Fibroblast of the aortic adventitia (primary cell): ENCODE results near the gene SIRT5. TPM values are rescaled to one million over a fixed set of nuclear protein-coding genes. Genes with fewer than 3 reads are reported as not detected.
A peak's percentile ranks its signal among the peaks of the same experiment; 100 is the strongest.

ENCODE experiments used
- DNase-seq: peaks from one replicate; pipeline ENCODE4 v3.0.0-alpha.2; 2010; ENCODE audit warnings: low read depth
- H3K4me3 ChIP-seq: 2 replicates; pipeline ENCODE4 v1.5.1; 2011; ENCODE audit warnings: low read depth, mild to moderate bottlenecking, control low read depth, low read length, moderate library complexity
- total RNA-seq: library from RNA; depleted of rRNA; stranded (reverse); fragments of >200 nt; gene quantifications from 2 replicates; pipeline ENCODE4 v1.2.3, GENCODE V29; 2012; ENCODE audit warnings: low replicate concordance
- TF ChIP-seq, protein P1 (sequence below): IDR thresholded peaks from 2 replicates; pipeline ENCODE4 v1.5.1; 2011; ENCODE audit warnings: mild to moderate bottlenecking, low read length, control low read depth, inconsistent platforms; ENCODE audit not compliant: insufficient read depth

The SIRT5 gene
- 4.9 and 8.6 TPM in 2 replicates for total RNA-seq

DNA sequence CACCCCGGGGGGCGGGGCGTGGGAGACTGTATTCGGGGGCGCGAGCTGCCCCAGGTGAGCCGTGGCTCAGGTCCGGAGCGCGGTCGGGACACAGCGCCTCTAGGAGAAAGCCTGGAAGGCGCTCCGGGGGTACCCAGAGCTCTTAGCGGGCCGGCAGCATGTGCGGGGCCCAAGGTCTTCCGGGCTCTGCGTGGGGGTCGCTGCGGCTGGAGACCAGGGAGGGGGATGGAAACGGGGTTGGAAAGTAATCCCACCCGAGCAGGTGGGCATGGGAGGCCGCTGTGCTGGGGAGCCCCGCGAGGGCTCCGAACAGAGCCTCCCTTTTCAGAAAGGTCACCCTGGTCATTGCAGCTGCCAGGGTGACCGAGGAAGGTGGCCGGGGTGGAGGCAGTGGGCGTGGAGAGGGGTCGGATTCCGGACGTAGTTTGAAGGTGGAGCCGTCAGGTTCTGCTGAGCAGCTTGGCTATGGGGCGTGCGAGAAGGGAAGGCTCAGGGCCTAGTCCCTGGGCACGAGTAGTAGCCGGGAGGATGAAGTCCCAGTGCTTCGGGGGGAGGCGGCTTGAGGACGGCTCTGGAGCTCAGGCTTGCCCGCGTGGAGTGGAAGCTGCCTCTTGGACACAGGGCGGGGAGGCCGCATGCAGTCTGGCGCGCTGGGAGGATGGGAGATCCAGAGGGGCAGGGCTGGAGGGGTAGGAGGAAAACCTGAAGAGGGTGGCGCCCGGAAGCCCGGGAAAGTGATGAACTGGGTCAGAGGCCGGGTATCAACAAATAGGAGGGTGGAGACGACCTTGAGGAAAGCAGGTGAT is at the start of gene SIRT5:
Gene SIRT5, plus strand, starts transcription at position 31 of the 806 bp plus-strand sequence. CDS start 9,510 bp downstream, outside the sequence.
- DNase-seq: peak; percentile 78
- H3K4me3 ChIP-seq: peak within 1 kb of the TSS; percentile 78
- TF ChIP-seq, protein P1, sequence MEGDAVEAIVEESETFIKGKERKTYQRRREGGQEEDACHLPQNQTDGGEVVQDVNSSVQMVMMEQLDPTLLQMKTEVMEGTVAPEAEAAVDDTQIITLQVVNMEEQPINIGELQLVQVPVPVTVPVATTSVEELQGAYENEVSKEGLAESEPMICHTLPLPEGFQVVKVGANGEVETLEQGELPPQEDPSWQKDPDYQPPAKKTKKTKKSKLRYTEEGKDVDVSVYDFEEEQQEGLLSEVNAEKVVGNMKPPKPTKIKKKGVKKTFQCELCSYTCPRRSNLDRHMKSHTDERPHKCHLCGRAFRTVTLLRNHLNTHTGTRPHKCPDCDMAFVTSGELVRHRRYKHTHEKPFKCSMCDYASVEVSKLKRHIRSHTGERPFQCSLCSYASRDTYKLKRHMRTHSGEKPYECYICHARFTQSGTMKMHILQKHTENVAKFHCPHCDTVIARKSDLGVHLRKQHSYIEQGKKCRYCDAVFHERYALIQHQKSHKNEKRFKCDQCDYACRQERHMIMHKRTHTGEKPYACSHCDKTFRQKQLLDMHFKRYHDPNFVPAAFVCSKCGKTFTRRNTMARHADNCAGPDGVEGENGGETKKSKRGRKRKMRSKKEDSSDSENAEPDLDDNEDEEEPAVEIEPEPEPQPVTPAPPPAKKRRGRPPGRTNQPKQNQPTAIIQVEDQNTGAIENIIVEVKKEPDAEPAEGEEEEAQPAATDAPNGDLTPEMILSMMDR: no peak

DNA sequence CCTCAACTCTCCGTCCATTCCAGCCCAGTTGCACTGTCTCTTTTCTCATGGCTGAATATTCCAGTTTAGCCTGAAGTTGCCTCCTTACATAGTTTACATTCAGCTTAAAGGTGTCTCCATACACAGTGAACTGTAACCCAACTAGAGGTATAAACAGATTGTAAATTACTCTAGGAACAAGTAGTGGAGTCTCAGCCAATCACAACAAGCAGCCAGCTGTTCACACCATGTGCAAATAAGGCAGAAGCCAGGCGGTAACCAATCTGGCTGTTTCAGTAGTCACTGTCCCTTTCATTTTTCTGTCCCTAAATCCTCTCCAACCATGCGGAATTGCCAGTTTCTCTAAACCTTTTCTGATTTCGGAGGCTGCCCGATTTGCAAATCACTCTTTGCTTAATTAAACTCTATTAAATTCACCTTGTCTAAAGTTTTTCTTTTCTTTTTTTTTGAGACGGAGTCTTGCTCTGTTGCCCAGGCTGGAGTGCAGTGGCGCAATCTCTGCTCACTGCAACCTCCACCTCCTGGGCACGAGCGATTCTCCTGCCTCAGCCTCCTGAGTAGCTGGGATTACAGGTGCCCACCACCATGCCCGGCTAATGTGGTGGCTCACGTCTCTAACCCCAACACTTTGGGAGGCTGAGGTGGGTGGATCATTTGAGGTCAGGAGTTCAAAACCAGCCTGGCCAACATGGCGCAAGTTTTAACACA is 49.4 kb upstream of the SIRT5 start:
- TF ChIP-seq, protein P1: no peak
- no peak overlapping the region for H3K4me3 ChIP-seq

DNA sequence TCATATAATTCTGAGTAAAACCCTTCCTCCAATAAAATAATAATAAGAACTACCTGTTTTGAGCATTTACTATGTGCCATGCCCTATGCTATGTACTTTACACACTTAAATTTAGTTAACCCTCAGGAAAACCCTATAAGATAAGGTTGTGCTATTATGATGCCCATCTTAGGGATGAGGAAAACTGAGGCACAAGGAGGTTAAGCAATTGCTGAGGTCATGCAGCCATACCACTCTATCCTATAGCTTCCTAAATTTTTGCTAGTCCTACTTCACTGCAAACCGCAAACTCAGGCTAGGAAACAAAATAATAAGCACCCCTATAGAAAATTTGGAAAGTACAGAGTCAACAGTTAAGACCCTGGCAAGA is 48.1 kb upstream of the SIRT5 start:
- TF ChIP-seq, protein P1: no peak
- no peak for DNase-seq
- no peak overlapping the region for H3K4me3 ChIP-seq

More for the DNA sequence above, 49.4 kb upstream of the SIRT5 start:
- no peak for DNase-seq

DNA sequence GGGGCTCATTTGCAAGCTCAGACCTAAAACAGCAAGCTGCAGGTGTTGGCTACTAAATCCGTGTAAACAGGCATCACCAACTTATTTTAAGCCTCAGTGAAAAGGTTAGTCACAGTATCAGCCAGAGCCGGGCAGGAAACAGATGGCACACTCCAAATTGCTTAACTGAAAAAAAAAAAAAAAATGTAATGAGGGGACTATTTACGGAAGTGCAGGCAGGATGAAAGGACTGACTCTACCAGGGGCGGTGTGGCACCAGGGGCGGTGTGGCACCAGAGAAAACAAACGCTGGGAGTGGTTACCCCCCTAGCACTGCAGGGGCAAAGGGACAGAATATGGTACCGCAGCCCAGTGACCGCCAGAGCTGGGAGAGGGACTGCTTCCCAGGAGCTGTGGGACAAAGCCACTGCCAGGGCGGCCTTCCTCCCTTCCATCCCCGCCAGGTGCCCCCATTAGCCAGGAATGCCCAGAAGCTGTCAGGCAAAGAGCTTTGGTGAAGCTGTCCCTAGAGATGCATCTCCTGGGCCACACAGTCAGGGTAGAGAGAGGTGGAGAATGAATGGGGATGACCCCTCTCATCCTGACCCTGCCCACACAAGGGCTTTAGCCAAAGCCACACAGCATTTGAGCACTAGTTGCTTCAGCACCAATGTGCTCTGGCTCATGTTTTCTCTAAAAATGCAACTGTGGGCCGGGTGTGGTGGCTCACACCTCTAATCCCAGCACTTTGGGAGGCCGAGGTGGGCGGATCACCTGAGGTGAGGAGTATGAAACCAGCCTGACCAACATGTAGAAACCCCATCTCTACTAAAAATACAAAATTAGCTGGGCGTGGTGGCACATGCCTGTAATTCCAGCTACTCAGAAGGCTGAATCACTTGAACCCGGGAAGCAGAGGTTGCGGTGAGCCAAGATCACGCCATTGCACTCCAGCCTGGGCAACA is 47.4 kb upstream of the SIRT5 start:
- no peak for DNase-seq
- TF ChIP-seq, protein P1: no peak
- no peak overlapping the region for H3K4me3 ChIP-seq

DNA sequence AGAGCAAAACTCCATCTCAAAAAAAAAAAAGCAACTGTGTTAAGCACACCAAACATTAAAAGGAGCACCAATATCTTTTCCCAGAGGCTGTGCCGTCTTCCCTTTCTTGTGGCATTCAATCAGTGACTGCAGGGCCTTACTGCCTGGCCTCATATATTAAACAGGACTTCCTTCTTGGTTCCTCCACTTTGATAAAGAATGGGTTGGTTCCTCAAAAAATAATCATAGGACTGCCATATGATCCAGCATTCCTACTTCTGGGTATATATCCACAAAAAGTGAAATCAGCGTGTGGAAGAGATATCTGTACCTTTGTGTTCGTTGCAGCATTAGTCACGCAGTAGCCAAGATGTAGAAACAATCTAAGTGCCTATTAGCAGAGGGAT is 46.7 kb upstream of the SIRT5 start:
- TF ChIP-seq, protein P1: no peak
- DNase-seq: no peak
- no peak overlapping the region for H3K4me3 ChIP-seq

DNA sequence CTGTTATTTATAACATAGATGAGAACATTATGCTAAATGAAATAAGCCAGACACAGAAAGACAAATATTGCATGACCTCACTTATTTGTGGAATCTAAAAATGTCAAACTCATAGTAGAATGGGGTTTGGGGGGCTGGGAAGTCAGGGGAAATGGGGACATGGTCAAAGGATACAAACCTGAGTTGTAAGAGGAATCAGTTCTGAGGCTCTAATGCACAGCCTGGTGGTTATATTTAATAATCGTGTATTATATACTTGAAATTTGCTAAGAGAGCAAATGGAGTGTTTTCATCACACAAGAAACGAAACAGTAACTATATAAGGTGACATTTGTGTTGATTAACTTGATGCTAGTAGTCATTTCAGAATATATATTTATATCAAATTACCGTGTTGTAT is 46.2 kb upstream of the SIRT5 start:
- no peak for DNase-seq
- TF ChIP-seq, protein P1: no peak
- no peak overlapping the region for H3K4me3 ChIP-seq
